K562 (cell line): ENCODE data around the gene OSGEP. TPM values are rescaled to one million over a fixed set of nuclear protein-coding genes. Genes with fewer than 3 reads are reported as not detected.

ENCODE experiments used
- ATAC-seq: fragments of 200-7000 bp; cut with Tn5 transposase; 3 replicates; pipeline ENCODE4 v1.9.1; 2020; ENCODE audit warnings: moderate library complexity
- BruUV-seq: library from RNA; stranded (reverse); fragments of 400-500 nt; replicated peaks from 2 replicates; lab custom pipeline; 2021; lab: Mats Ljungman, UMichigan
- CTCF ChIA-PET: fragments of 300-600 bp; formaldehyde crosslinking; extraction: SDS; loops from one replicate; lab custom pipeline; 2021; ENCODE audit warnings: low intra/inter-chr PET ratio; lab: Yijun Ruan, JAX
- POLR2A ChIA-PET: fragments of 300-600, 350-650 bp; sonication (Branson Sonifier 250); formaldehyde crosslinking; extraction: SDS; loops from one replicate; lab custom pipeline; 2021; ENCODE audit warnings: antibody characterized with exemption, inconsistent platforms; lab: Yijun Ruan, JAX
- DNase-seq, 4 experiments: peaks; one replicate each; pipeline versions ENCODE4 v3.0.0 to v3.0.0-alpha.2; 2011 to 2018; ENCODE audit warnings: low spot score in 3 of 4, mixed read lengths in 3 of 4; ENCODE audit errors: extremely low read depth in 1 of 4
- FAIRE-seq: peaks from 2 replicates; lab custom pipeline; 2011; peaks lifted over from hg19 to GRCh38; lab: Jason Lieb, UNC
- H2AFZ ChIP-seq: 2 replicates; pipeline ENCODE4 v1.6.0; 2011; ENCODE audit warnings: low read depth, low read length, control low read depth, inconsistent platforms
- H3K27ac ChIP-seq: fragments of 200-600 bp; 3 replicates; pipeline ENCODE4 v1.8.0; 2011; ENCODE audit warnings: low read depth, mild to moderate bottlenecking, control low read depth, inconsistent platforms, low read length, moderate library complexity, mixed read lengths; ENCODE audit errors: extremely low read depth
- H3K27me3 ChIP-seq, 2 experiments: fragments of 300-600 bp in 1 of 2; 2 replicates in 1 of 2; 3 replicates in 1 of 2; pipeline versions ENCODE4 v1.6.0 to v1.8.0; 2011; ENCODE audit warnings: inconsistent platforms in 2 of 2, low read length in 2 of 2, mild to moderate bottlenecking in 1 of 2, mixed read lengths in 1 of 2, moderate library complexity in 1 of 2; ENCODE audit not compliant: control insufficient read depth in 2 of 2, insufficient read depth in 2 of 2
- H3K36me3 ChIP-seq: fragments of 300-600 bp; 3 replicates; pipeline ENCODE4 v1.8.0; 2011; ENCODE audit warnings: mild to moderate bottlenecking, low read length, inconsistent platforms; ENCODE audit not compliant: control insufficient read depth, insufficient read depth
- H3K4me1 ChIP-seq, 2 experiments: fragments of 200-600 bp in 1 of 2; replicated peaks in 1 of 2; 2 replicates in 1 of 2; 3 replicates in 1 of 2; pipeline versions ENCODE4 v1.5.1 to v1.8.0; 2011; ENCODE audit warnings: inconsistent platforms in 2 of 2, low read length in 2 of 2, mild to moderate bottlenecking in 1 of 2, mixed read lengths in 1 of 2, moderate library complexity in 1 of 2; ENCODE audit not compliant: control insufficient read depth in 2 of 2, insufficient read depth in 2 of 2
- H3K4me2 ChIP-seq: 2 replicates; pipeline ENCODE4 v1.6.1; 2011; ENCODE audit warnings: low read length, control low read depth, inconsistent platforms, mixed read lengths; ENCODE audit not compliant: insufficient read depth
- H3K4me3 ChIP-seq: fragments of 200-600 bp; sonication (generic), shearing (Covaris generic); 2 replicates; pipeline ENCODE4 v1.5.1; 2016; ENCODE audit warnings: control low read depth, inconsistent platforms
- H3K79me2 ChIP-seq: fragments of 200-600 bp; 3 replicates; pipeline ENCODE4 v1.8.0; 2011; ENCODE audit warnings: low read length, inconsistent platforms; ENCODE audit not compliant: control insufficient read depth, insufficient read depth
- H3K9ac ChIP-seq, 2 experiments: 2 replicates each; pipeline versions ENCODE4 v1.6.0 to v1.6.1; 2011; ENCODE audit warnings: low read depth in 2 of 2, low read length in 2 of 2, control low read depth in 1 of 2, inconsistent platforms in 1 of 2, mild to moderate bottlenecking in 1 of 2, mixed read lengths in 1 of 2; ENCODE audit not compliant: insufficient read depth in 1 of 2
- H3K9me1 ChIP-seq: one replicate; pipeline ENCODE4 v1.6.0; 2011; ENCODE audit warnings: inconsistent platforms, mild to moderate bottlenecking, low read length, moderate library complexity; ENCODE audit not compliant: control insufficient read depth, insufficient read depth
- H3K9me3 ChIP-seq: replicated peaks from 2 replicates; pipeline ENCODE4 v1.5.1; 2011; ENCODE audit warnings: low read depth, low read length, inconsistent platforms; ENCODE audit not compliant: control insufficient read depth, insufficient read depth
- H4K20me1 ChIP-seq: replicated peaks from 2 replicates; pipeline ENCODE4 v1.6.1; 2011; ENCODE audit warnings: low read length, inconsistent platforms, mixed read lengths; ENCODE audit not compliant: control insufficient read depth, insufficient read depth
- BMI1 ChIP-seq: fragments of 150-350 bp; IDR thresholded peaks from 2 replicates; pipeline ENCODE4 v1.6.1; 2014; ENCODE audit warnings: low read length
- CEBPB ChIP-seq: fragments of 450-650 bp; IDR thresholded peaks from 2 replicates; pipeline ENCODE4 v1.6.1; 2016; ENCODE audit warnings: missing genetic modification characterization, missing compliant biosample characterization
- EGR1 ChIP-seq: fragments of 450-650 bp; conservative IDR thresholded peaks from 2 replicates; pipeline ENCODE4 v1.6.1; 2017; ENCODE audit warnings: mild to moderate bottlenecking
- ELF4 ChIP-seq: fragments of 450-650 bp; formaldehyde crosslinking; IDR thresholded peaks from 2 replicates; pipeline ENCODE4 v1.4.0; 2022; ENCODE audit warnings: missing genetic modification characterization
- FOXA1 ChIP-seq: fragments of 450-650 bp; IDR thresholded peaks from 2 replicates; pipeline ENCODE4 v1.6.1; 2016; ENCODE audit warnings: mild to moderate bottlenecking, borderline replicate concordance
- GATAD2A ChIP-seq: fragments of 450-650 bp; IDR thresholded peaks from 2 replicates; pipeline ENCODE4 v1.6.1; 2017
- KAT7 ChIP-seq: sonication (generic); formaldehyde crosslinking; IDR thresholded peaks from 2 replicates; pipeline ENCODE4 v1.8.0; 2022; ENCODE audit warnings: missing genetic modification reagents, mild to moderate bottlenecking, borderline replicate concordance
- MBD2 ChIP-seq: sonication (generic); IDR thresholded peaks from 2 replicates; pipeline ENCODE4 v1.6.1; 2016; ENCODE audit warnings: low read depth, borderline replicate concordance
- MCM2 ChIP-seq: fragments of 450-650 bp; IDR thresholded peaks from 2 replicates; pipeline ENCODE4 v1.6.1; 2017; ENCODE audit warnings: low read depth, mild to moderate bottlenecking
- MTA1 ChIP-seq: fragments of 450-650 bp; IDR thresholded peaks from 2 replicates; pipeline ENCODE4 v1.6.1; 2017; ENCODE audit warnings: borderline replicate concordance
- NFXL1 ChIP-seq: fragments of 450-650 bp; formaldehyde crosslinking; IDR thresholded peaks from 2 replicates; pipeline ENCODE4 v1.4.0; 2021; ENCODE audit warnings: mild to moderate bottlenecking
- TBL1XR1 ChIP-seq, 2 experiments: IDR thresholded peaks; 2 replicates each; pipeline ENCODE4 v1.6.1; 2012; ENCODE audit warnings: improper control_type of control experiment in 2 of 2, low read length in 2 of 2, mild to moderate bottlenecking in 1 of 2
- ZFP36 ChIP-seq: fragments of 150-350 bp; IDR thresholded peaks from 2 replicates; pipeline ENCODE4 v1.6.1; 2018; ENCODE audit warnings: low read length, low read depth; ENCODE audit not compliant: partially characterized antibody
- ZSCAN32 ChIP-seq: fragments of 450-650 bp; formaldehyde crosslinking; IDR thresholded peaks from 2 replicates; pipeline ENCODE4 v1.4.0; 2020; ENCODE audit warnings: mild to moderate bottlenecking, moderate library complexity
- WGBS: fragments of 100-300 bp; shearing (Covaris generic); methylation state at CpG from one replicate; pipeline ENCODE4 v1.1.6; 2016; ENCODE audit warnings: low coverage, mixed read lengths; ENCODE audit not compliant: insufficient coverage; ENCODE audit errors: missing lambda C conversion rate; 5-methylcytosine and 5-hydroxymethylcytosine counted together
- in situ Hi-C: fragments of 300-500 bp; cut with MboI; formaldehyde crosslinking; loops from 4 replicates; pipeline ENCODE4 v1.15.0; 2018; ENCODE audit warnings: inconsistent platforms, mixed read lengths
- intact Hi-C: fragments of 100-400 bp; cut with micrococcal nuclease; formaldehyde crosslinking; loops from 2 replicates; pipeline ENCODE4 v1.14.2; 2022
- polyA plus RNA-seq, 8 experiments: library from polyadenylated mRNA; depleted of rRNA in 4 of 8; stranded (reverse) in 5 of 8; unstranded in 3 of 8; fragments of >200 nt; fragmentation: Nextera tagmentation in 2 of 8; fragmentation: Illumina TruSeq in 1 of 8; extraction: Ambion mirVana in 2 of 8; extraction: Trizol in 1 of 8; gene quantifications; 2 replicates each; pipeline versions ENCODE4 v1.2.1 to v1.2.3, GENCODE V29; 2011 to 2014; ENCODE audit warnings: inconsistent platforms in 1 of 8, missing spikeins in 1 of 8
- total RNA-seq, 7 experiments: library from RNA; depleted of rRNA in 6 of 7; stranded (reverse); fragments of >200 nt in 6 of 7; fragmentation: Illumina TruSeq in 2 of 7; extraction: Trizol in 2 of 7; gene quantifications; 2 replicates each; pipeline versions ENCODE4 v1.2.1 to v1.2.3, GENCODE V29; 2011 to 2021; ENCODE audit warnings: low replicate concordance in 1 of 7
- TF ChIP-seq, protein P1 (sequence below): fragments of 250-450 bp; sonication (Bioruptor Pico); IDR thresholded peaks from 2 replicates; pipeline ENCODE4 v1.9.0; 2021; ENCODE audit warnings: mild to moderate bottlenecking, inconsistent platforms
- TF ChIP-seq, protein P2 (sequence below): fragments of 250-450 bp; sonication (Bioruptor Pico); IDR thresholded peaks from 2 replicates; pipeline ENCODE4 v1.8.0; 2021; ENCODE audit warnings: moderate library complexity, mild to moderate bottlenecking, inconsistent platforms
- TF ChIP-seq, protein P3 (sequence below), 2 experiments: fragments of 450-650 bp in 1 of 2; sonication (generic) in 1 of 2; formaldehyde crosslinking in 1 of 2; IDR thresholded peaks in 1 of 2; conservative IDR thresholded peaks in 1 of 2; 2 replicates each; pipeline versions ENCODE4 v1.6.1 to v1.8.1; 2016 to 2023; ENCODE audit warnings: mild to moderate bottlenecking in 2 of 2, moderate library complexity in 2 of 2, inconsistent platforms in 1 of 2, missing genetic modification reagents in 1 of 2

Gene OSGEP
- total and polyA plus RNA-seq, 9 of the 15 experiments (the other 6 are each of a cell fraction or from before 2014, with no cell fraction given), result 32.1 to 59.2 (median 44.1) TPM

DNA sequence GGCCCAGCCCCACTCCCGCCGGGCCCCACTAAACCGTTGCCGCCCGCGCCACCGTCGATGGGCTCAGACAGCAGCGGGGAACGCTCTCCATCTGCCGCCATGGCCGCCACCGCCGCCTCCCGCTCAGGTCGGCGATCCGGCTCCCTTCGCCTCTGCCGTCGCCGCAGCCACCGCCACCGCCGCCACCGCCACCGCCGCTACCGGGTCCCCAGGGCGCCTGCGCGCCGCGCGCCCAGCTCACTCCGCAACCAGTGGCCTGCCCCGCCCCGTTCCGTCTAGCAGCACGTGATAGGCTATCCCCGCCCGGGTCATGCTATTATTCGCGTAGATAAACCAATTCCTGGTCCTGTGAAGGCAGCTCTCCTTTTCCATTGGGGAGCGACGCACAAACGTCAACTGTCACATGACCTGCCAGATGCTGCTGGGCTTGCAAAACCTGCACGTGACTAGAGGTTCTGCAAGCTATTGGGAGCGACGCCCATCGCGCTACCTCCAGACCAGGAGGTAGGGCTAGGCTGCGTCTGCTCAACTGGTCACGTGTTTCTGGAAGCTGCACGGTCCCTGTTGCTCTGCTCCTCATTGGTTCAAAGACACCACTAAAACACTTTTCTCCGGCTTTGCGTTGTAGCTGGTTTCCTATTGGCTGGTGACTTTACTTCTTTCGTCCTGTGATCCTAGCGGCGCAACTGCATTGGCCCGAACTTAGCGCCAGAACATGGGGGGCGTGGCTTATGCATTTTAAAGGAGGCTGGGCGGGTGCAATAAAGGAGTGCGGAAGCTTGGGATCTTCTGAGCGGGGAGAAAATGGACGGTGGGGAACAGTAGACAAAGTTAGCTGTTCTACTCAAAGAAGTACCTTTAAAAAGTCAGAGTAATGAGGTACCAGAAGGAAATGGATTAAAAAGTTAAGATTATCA lies 6.9 kb upstream of the OSGEP start, which contains the start of gene PIP4P1:
TSS of gene PIP4P1 (minus strand) at position 210 of the 917 bp plus-strand sequence. CDS start at position 101, 109 bp downstream.
- ChIA-PET CTCF (no interaction called here), POLR2A (interaction anchor here (0.6 to 2.7 kb wide), 11 partner anchors 10 to 138 kb away, joined by 3 to 36 read pairs (median 4); partner anchors contain the start of gene PARP2)
- no TSS peak for BruUV-seq
- Histone ChIP-seq H2AFZ (peak within 1 kb of the TSS; percentile 82), H3K4me3 (peak within 1 kb of the TSS; percentile 76), H3K36me3 (peaks cover 38% of the 10 kb centered on the region), H3K27me3 (no peaks in the 10 kb centered on the region), H3K4me1 (peaks cover 26 to 33% of the 10 kb centered on the region in 2 experiments), H3K9me3 (no peaks in the 10 kb centered on the region), H4K20me1 (no peaks in the 10 kb centered on the region), H3K79me2 (peaks cover 41% of the 10 kb centered on the region), H3K9ac (peak within 1 kb of the TSS; percentile 88 to 93), H3K27ac (peak within 1 kb of the TSS; percentile 96), H3K9me1 (no peaks in the 10 kb centered on the region), H3K4me2 (peak within 1 kb of the TSS; percentile 90)
- peak; percentile 100 for FAIRE-seq
- in situ Hi-C loops (no loop called here), intact Hi-C loops (loop anchor here (1.0 to 2.0 kb wide), 2 partner anchors 29 to 129 kb away; no protein-coding TSS in a partner anchor)
- 0% methylated on average over 37 of the region's 67 CpGs for WGBS
- peak; percentile 79 to 97 (median 85) for DNase-seq
- peak; percentile 93 for ATAC-seq
- TF ChIP-seq MCM2, result no peak
- TF ChIP-seq FOXA1, result no peak
- TF ChIP-seq NFXL1 (CRISPR knock-in tag), result no peak
- no peak for TF ChIP-seq ZFP36
- 0 out of 2 replicates have a peak, but pooled peaks have one; percentile 30 for TF ChIP-seq MTA1
- no peak for TF ChIP-seq EGR1
- TF ChIP-seq, protein P1, sequence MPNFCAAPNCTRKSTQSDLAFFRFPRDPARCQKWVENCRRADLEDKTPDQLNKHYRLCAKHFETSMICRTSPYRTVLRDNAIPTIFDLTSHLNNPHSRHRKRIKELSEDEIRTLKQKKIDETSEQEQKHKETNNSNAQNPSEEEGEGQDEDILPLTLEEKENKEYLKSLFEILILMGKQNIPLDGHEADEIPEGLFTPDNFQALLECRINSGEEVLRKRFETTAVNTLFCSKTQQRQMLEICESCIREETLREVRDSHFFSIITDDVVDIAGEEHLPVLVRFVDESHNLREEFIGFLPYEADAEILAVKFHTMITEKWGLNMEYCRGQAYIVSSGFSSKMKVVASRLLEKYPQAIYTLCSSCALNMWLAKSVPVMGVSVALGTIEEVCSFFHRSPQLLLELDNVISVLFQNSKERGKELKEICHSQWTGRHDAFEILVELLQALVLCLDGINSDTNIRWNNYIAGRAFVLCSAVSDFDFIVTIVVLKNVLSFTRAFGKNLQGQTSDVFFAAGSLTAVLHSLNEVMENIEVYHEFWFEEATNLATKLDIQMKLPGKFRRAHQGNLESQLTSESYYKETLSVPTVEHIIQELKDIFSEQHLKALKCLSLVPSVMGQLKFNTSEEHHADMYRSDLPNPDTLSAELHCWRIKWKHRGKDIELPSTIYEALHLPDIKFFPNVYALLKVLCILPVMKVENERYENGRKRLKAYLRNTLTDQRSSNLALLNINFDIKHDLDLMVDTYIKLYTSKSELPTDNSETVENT (CRISPR knock-in tag), result 0 out of 2 replicates have a peak, but pooled peaks have one; percentile 34
- no peak for TF ChIP-seq GATAD2A
- no peak for TF ChIP-seq ELF4
- TF ChIP-seq KAT7 (CRISPR knock-in tag), result 0 out of 2 replicates have a peak, but pooled peaks have one; percentile 35
- TF ChIP-seq MBD2, result peak; percentile 86; the same call in 1 of the 2 replicates
- TF ChIP-seq BMI1, result no peak
- TF ChIP-seq, protein P2, sequence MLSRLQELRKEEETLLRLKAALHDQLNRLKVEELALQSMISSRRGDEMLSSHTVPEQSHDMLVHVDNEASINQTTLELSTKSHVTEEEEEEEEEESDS (CRISPR knock-in tag), result no peak
- TF ChIP-seq CEBPB (tag), result peak; percentile 97
- TF ChIP-seq, protein P3, sequence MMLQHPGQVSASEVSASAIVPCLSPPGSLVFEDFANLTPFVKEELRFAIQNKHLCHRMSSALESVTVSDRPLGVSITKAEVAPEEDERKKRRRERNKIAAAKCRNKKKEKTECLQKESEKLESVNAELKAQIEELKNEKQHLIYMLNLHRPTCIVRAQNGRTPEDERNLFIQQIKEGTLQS (IDR thresholded peaks at IDR 0.05), result peak; percentile 63
- TF ChIP-seq, protein P3 (CRISPR knock-in tag; conservative IDR thresholded peaks at IDR 0.05), result no peak; the same call in 1 of the 2 replicates
- no peak for TF ChIP-seq ZSCAN32 (CRISPR knock-in tag)
- 0 out of 4 replicates have a peak, but pooled peaks of 1 of the 2 experiments have one; percentile 15 for TF ChIP-seq TBL1XR1 (IDR thresholded peaks at IDR 0.05; ENCODE audit: low read length in 2 of 2)
